Activated CD8-positive, alpha-beta memory T cell treated with anti-CD3 and anti-CD28 coated beads, Interleukin-2, amount 50 U/mL, for 4 hours (primary cell): ENCODE measurements around the gene TARS1.

ENCODE experiments used
- DNase-seq: peaks from one replicate; pipeline ENCODE4 v3.0.0-alpha.2; 2020

Gene TARS1

DNA sequence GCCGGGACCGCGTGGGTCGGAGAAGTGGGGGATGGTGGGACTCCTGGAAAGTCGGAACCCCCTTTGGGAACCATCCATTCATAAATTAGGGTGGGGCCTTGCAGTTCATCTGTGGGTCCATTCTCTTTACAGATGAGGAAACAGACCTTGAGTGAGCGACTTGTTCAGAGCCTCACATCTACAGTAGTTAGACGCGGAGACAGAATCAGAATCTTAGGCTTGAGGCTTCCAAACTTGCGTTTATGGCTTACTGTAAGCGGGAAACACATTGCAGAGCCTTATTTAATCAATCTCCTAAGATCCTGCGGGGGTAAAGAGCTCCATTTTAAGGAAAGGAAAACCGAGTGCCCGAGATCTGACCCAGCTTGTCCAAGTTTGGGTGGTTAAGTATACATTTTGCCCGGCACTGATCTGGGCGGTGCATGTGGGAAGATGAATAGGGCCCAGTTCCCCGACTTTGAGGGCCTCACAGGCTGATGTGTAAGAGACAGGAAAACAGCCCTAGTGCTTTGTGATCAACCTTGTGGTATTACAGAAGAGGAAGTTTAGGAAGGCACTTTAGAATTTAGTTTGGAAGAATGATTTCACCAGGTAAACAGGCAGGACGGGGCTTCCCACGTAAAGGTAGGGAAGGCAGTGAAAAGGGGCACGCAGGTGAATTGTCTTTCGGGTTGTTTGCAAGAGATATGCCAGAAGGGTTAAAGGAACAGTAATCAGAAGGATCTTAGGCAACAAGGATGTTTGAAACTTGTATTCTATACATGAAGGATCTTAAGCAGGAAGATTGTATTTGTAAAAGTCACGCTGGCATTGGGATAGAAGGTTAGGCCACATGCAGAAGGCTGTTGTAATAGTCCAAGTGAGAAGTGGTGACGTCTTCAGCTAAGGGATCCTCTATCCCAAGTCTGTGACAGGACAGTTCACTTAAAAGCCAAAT lies 744 bp downstream of the TARS1 start:
- DNase-seq, result peak; percentile 41

DNA sequence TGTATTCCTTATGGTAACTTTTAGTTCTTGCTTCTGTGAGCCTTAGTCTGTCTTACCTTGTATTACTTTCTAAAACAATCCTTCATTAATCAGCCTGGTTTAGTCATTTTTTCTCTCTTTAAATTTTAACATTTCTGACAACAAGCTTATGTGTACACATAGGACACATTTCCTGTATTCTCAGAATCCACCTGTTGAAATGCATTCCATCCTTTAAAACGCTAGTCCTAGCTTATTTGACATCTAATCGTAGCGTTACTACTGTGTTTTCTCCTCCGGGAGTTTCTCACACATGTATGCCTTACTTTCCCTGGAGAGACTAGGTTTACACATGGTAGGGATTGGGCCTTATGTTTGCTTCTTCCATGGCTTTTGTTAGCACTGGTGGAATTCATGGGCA lies 3.8 kb downstream of the TARS1 start:
- DNase-seq, result no peak

DNA sequence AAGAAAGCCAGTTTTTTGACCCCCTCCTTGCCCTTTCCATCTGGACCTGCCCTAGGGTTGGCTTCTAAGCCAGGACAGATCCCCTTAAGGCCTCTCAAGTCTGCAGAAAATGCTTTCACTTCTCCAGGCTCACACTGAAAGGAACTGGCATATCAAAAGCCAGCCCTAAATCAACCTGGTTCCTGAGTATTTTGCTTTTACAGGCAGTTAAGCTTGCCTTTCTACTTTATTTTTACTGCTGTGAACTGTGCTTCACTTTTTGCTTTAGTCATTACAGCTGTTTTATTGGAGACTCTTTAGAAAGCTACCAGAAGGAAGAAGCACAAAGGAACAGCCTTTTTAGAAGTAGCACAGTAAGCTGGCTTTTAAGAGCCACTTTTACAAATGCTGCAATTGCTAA lies 5.0 kb downstream of the TARS1 start:
- no peak for DNase-seq

DNA sequence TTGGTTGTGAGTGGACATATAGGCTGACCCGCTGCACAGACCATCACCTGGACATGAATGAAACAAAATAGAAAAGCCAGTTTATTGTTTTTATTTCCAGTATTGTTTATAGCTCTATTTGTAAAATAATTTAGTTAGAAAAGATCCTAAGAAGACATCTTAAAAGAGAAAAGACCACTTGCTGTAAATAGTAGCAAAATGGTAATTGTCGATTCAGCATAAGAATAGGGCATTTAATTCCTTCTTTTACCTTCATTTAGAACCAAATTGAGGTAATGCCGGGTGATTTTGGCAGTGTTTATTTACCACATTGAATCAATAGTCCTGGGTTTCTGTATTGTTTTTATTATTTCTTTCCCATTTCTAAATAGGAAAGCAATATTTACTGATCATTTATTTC lies 7.4 kb downstream of the TARS1 start:
- no peak for DNase-seq

- DNase-seq, result no peak
Observed at GRCh38 chr5:33457126-33457525, 16.4 kb downstream of the TARS1 start.

GRCh38 chr5:33457817-33458216 lies 17.1 kb downstream of the TARS1 start:
- DNase-seq, result no peak

DNA sequence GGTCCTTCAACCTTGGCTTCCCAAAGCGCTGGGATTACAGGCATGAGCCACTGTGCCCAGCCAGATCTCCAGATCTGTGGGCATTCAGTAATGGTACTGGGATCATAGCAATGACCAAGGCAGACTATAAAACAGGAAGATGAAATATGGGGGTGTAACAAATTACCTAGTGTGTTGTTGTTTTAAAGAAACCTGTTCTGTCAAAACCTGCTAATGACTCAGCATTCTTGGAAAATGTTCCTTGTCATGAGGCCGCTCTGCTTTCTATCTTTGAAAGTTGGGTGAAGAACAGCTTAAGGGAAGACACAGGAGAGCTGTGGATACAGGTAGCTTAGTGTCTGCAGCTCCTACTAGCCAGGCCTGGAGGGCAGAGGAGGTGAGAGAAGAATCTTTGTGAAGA lies 19.4 kb downstream of the TARS1 start:
- DNase-seq, result no peak

- no peak for DNase-seq
Observed at GRCh38 chr5:33462456-33462855, 21.7 kb downstream of the TARS1 start.

- no peak for DNase-seq
Observed at GRCh38 chr5:33465120-33465519, 24.4 kb downstream of the TARS1 start.

GRCh38 chr5:33468775-33469435 lies 28.1 kb downstream of the TARS1 start:
- no peak for DNase-seq

GRCh38 chr5:33470544-33470943 lies 29.8 kb downstream of the TARS1 start:
- no peak for DNase-seq

DNA sequence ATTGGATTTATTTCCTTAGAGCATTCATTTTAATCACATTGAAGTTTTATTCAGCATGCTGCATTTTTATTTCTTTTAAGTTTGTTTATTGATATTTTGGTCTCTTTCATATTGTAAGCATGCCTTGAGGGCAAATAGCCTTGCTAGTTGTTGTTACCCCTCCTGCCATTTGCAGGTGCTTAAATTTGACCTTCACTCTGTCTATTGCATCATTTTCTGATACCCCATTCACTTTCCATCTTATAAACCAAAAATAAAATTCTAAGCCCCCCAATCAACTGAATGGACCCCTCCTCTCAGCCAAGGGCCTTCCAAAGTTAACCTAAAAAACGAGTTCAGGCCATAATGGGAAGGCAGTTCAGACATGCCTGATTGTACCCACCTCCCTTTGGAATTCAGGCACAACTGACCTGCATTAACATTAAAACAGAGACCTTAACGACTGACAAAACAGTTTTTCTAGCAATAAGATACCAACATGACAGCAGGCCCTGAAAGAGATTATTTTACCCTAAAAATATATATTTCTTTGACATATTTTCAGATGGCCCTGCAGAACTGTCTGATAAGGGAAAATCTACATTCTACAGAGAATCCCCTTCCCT lies 32.1 kb downstream of the TARS1 start:
- no peak for DNase-seq

DNA sequence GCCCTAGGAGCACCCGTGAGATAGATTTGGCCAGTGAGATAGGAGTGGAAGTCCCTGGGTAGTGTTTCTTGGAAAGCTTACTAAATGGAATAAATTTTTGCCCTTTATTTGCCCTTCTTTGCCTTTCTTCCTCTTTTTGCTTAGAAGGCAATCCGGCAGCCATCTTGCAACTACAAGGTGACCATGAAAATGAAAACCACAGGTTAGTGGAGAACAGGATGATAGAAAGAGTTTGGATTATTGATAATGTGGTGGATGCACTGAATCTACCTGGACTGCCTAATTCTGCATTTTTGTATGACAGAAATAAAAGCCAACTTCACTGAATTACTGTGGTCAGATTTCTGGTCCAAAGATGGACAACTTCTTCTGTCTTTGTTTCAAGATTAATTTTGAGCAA lies 33.2 kb downstream of the TARS1 start:
- DNase-seq, result no peak

- DNase-seq, result no peak
Observed at GRCh38 chr5:33474931-33475499, 34.2 kb downstream of the TARS1 start.

DNA sequence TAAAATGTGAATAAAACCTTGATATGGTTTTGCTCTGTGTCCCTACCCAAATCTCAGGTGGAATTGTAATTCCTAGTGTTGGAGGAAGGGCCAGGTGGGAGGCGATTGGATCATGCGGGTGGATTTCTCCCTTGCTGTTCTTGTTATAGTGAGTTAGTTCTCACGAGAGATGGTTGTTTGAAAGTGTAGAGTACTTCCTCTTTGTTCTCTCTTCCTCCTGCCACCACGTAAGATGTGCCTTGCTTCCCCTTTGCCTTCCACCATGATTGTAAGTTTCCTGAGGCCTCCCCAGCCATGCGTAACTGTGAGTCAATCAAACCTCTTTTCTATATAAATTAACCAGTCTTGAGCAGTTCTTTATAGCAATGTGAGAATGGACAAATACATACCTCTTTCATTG lies 34.9 kb downstream of the TARS1 start:
- no peak for DNase-seq

DNA sequence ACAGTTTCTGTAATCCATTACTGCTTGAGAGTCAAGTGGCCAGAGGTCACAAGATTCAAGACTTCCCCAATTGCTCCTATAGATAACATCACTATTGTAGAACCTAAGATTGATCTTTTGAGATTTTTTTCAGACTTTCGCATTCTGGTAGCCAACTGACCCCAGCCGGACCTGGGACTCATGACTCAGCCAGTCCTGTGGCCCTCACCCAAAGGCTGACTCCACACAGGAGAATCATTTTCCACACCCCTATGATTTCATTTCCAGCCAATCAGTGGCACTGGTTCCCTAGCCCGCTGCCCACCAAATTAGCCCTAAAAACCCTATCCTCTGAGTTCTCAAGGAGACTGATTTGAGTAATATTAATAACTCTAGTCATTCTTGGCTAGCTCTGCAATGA lies 36.2 kb downstream of the TARS1 start:
- DNase-seq, result no peak

GRCh38 chr5:33477816-33478215 lies 37.1 kb downstream of the TARS1 start:
- DNase-seq, result no peak

GRCh38 chr5:33479311-33479710 lies 38.5 kb downstream of the TARS1 start:
- DNase-seq, result no peak

DNA sequence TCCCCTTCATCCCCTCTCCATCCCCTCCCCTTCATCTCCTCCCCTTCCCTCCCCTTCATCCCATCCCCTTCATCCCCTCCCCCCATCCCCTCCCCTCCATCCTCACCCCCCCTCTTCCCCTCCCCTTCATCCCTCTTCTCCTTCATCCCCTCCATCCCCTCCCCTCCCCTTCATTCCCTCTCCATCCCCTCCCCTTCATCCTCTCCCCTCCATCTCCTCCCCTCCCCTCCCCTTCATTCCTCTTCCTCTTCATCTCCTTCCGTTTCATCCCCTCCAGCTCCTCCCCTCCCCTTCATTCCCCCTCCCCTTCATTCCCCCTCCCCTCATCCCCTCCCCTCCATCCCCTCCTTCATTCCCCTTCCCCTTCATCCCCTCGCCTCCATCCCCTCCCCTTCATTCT lies 40.1 kb downstream of the TARS1 start:
- no peak for DNase-seq

DNA sequence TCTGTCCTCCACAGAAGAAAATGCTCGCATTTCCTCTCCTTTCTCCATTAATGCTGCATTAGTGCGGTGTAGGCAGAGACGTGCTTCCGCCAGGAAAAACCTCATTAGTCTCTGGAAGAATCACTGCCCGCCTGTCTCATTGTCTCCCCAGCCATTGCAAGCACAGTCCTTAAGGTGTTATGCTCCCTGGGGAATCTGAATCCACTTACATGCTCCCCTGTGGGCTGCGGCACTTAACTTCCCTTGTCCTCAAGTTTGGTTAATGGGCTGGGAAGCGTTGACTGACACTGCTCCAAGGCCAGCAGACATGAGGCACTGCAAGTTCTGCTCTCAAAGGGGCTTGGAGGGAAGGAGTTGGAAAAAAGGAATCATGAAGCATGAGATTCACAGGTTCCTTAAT lies 41.6 kb downstream of the TARS1 start:
- no peak for DNase-seq

DNA sequence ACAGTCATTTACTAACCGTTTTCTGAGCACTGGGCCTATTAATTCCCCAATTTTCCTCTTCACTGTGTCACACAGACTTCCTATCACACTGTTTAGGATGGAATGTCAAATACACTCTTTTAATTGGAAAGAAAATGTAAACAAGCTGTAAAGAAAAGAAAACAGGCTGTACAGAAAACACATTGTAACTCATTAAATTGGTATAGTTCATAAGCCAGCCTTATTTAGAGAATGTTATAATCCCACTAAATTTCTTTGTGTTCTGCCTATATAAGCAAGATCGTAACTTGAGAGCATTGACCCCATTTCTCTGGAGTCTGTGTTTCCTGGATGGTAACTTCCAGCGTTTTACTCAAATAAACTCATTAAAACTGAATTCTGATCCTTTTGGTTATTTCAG lies 46.5 kb downstream of the TARS1 start:
- no peak for DNase-seq

GRCh38 chr5:33488558-33489355 lies 48.0 kb downstream of the TARS1 start:
- DNase-seq, result no peak
